Measurements from ENCODE around the gene RABGEF1.
"Not testable (repeated sequence)": the region's sequence is repeated elsewhere in the genome, so short reads cannot be mapped to it uniquely, and the experiment has no call there.

RABGEF1 gene

GRCh38 chr7:66824041-66824440 lies 83.5 kb downstream of the RABGEF1 start:
- no peak for ATAC-seq
- no peak for TF ChIP-seq ZFP3 (CRISPR knock-in tag; IDR thresholded peaks at IDR 0.05)
- no peak for TF ChIP-seq ZNF8 (CRISPR knock-in tag; IDR thresholded peaks at IDR 0.05)
- TF ChIP-seq CREB5 (CRISPR knock-in tag; IDR thresholded peaks at IDR 0.05; ENCODE audit: low read depth) = no peak
- TF ChIP-seq TCF4 (CRISPR knock-in tag; IDR thresholded peaks at IDR 0.05; ENCODE audit: borderline replicate concordance) = no peak
- TF ChIP-seq ISL1 (CRISPR knock-in tag; IDR thresholded peaks at IDR 0.05) = no peak
- TF ChIP-seq OSR1 (CRISPR knock-in tag; IDR thresholded peaks at IDR 0.05) = no peak
- TF ChIP-seq TSHZ2 (CRISPR knock-in tag; IDR thresholded peaks at IDR 0.05) = no peak
- TF ChIP-seq BACH2 (CRISPR knock-in tag; IDR thresholded peaks at IDR 0.05; ENCODE audit: borderline replicate concordance) = no peak
- no peak for TF ChIP-seq ARNTL (CRISPR knock-in tag; IDR thresholded peaks at IDR 0.05; ENCODE audit: borderline replicate concordance, low read depth)
- no peak for TF ChIP-seq ZFP30 (CRISPR knock-in tag; IDR thresholded peaks at IDR 0.05)
- TF ChIP-seq ZC3H10 (CRISPR knock-in tag; IDR thresholded peaks at IDR 0.05) = no peak
- TF ChIP-seq PATZ1 (CRISPR knock-in tag; IDR thresholded peaks at IDR 0.05; ENCODE audit: borderline replicate concordance) = no peak
- no peak for TF ChIP-seq PPARA (CRISPR knock-in tag; IDR thresholded peaks at IDR 0.05; ENCODE audit: borderline replicate concordance)
- TF ChIP-seq CSDC2 (CRISPR knock-in tag; IDR thresholded peaks at IDR 0.05) = no peak
- no peak for TF ChIP-seq ZNF565 (CRISPR knock-in tag; conservative IDR thresholded peaks at IDR 0.05; ENCODE audit: low read depth)
- TF ChIP-seq RARB (CRISPR knock-in tag; IDR thresholded peaks at IDR 0.05) = no peak
- TF ChIP-seq TOX (CRISPR knock-in tag; IDR thresholded peaks at IDR 0.05; ENCODE audit: borderline replicate concordance) = no peak
- TF ChIP-seq POU6F1 (CRISPR knock-in tag; IDR thresholded peaks at IDR 0.05; ENCODE audit: borderline replicate concordance, low read depth) = no peak

- ATAC-seq = not testable (repeated sequence)
Measured at GRCh38 chr7:66825538-66825937, 85.0 kb downstream of the RABGEF1 start.

GRCh38 chr7:66826649-66827048 lies 86.1 kb downstream of the RABGEF1 start:
- TF ChIP-seq ZFP30 (CRISPR knock-in tag; IDR thresholded peaks at IDR 0.05) (no peak), ZFP3 (CRISPR knock-in tag; IDR thresholded peaks at IDR 0.05) (no peak), OSR1 (CRISPR knock-in tag; IDR thresholded peaks at IDR 0.05) (no peak), ZNF8 (CRISPR knock-in tag; IDR thresholded peaks at IDR 0.05) (no peak), BACH2 (CRISPR knock-in tag; IDR thresholded peaks at IDR 0.05; ENCODE audit: borderline replicate concordance) (no peak), ISL1 (CRISPR knock-in tag; IDR thresholded peaks at IDR 0.05) (no peak), RARB (CRISPR knock-in tag; IDR thresholded peaks at IDR 0.05) (no peak), CREB5 (CRISPR knock-in tag; IDR thresholded peaks at IDR 0.05; ENCODE audit: low read depth) (no peak), PATZ1 (CRISPR knock-in tag; IDR thresholded peaks at IDR 0.05; ENCODE audit: borderline replicate concordance) (no peak), POU6F1 (CRISPR knock-in tag; IDR thresholded peaks at IDR 0.05; ENCODE audit: borderline replicate concordance, low read depth) (no peak), PPARA (CRISPR knock-in tag; IDR thresholded peaks at IDR 0.05; ENCODE audit: borderline replicate concordance) (no peak), GLIS3 (CRISPR knock-in tag; IDR thresholded peaks at IDR 0.05) (no peak)
- no peak for ATAC-seq

GRCh38 chr7:66830976-66831375 lies 90.4 kb downstream of the RABGEF1 start:
- not testable (repeated sequence) for ATAC-seq
